OCI-LY7 (cell line): Measurements from ENCODE around the gene FAM135A.

Experiments used
- CTCF ChIP-seq: fragments of 200-600 bp; sonication (generic); conservative IDR thresholded peaks from 2 replicates; pipeline ENCODE4 v1.5.1; 2014; ENCODE audit warnings: mild to moderate bottlenecking, antibody characterized with exemption, low read length, moderate library complexity, mixed read lengths
- EZH2phosphoT487 ChIP-seq: fragments of 200-600 bp; sonication (generic); IDR thresholded peaks from 2 replicates; pipeline ENCODE4 v1.6.1; 2018; ENCODE audit warnings: low read depth, borderline replicate concordance, mild to moderate bottlenecking, mixed run types, antibody characterized with exemption, low read length, moderate library complexity, mixed read lengths

DNA sequence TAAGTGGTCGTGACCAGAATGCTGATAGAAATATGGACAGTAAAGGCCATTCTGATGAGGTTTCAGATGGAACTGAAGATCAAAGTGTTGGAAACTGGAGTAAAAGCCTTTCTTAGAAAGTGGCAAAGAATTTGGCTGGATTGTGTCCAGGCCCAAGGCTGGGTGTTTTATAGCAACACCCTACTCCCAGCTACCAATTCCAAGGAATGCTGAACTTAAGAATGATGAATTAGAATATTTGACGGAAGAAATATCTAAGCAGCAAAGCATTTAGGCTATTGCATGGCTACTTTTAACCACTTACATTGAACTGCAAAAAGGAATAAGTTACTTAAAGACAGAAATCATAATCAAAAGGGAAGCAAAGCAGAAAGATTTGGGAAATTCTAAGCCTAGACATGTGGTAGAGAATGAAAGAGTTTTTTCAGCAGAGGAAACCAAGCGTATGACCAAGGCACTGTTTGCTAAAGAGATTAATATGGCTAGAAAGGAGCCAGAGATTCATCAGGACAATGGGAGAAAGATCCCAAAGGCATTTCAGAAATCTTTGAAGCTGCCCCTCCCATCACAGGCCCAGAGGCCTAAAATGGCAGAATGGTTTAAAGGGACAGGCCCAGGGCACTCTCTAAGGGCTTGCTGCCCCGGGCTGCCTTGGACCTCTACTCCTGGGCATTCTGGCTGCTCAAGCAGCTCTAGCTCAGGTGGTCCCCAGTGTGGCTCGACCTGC, 179.2 kb downstream of the FAM135A start:
- TF ChIP-seq CTCF (no peak), EZH2phosphoT487 (no peak)
